SU-DHL-6 (cell line): ENCODE measurements around the gene EYA2.

ENCODE experiments used
- H2AFZ ChIP-seq: fragments of 200-600 bp; sonication (generic); 2 replicates; pipeline ENCODE4 v1.6.1; 2014; ENCODE audit warnings: low read depth, mild to moderate bottlenecking, moderate library complexity, mixed read lengths, antibody characterized with exemption, low read length; ENCODE audit not compliant: severe bottlenecking
- H3F3A ChIP-seq: fragments of 200-600 bp; shearing (Covaris generic); 2 replicates; pipeline ENCODE4 v1.6.0; 2016; ENCODE audit warnings: antibody characterized with exemption, mild to moderate bottlenecking; ENCODE audit not compliant: insufficient read depth
- H3K27ac ChIP-seq: fragments of 200-600 bp; sonication (generic); 2 replicates; pipeline ENCODE4 v1.5.1; 2016; ENCODE audit warnings: low read depth, mild to moderate bottlenecking, low read length, moderate library complexity, mixed read lengths
- H3K27me3 ChIP-seq: fragments of 200-600 bp; sonication (generic), shearing (Covaris generic); 2 replicates; pipeline ENCODE4 v1.6.0; 2014; ENCODE audit warnings: mild to moderate bottlenecking, low read length
- H3K36me3 ChIP-seq: fragments of 200-600 bp; sonication (generic); 2 replicates; pipeline ENCODE4 v1.6.1; 2014; ENCODE audit warnings: mild to moderate bottlenecking, low read length, mixed read lengths
- H3K4me2 ChIP-seq: fragments of 300-600, 200-600 bp; shearing (Covaris generic), sonication (generic); 2 replicates; pipeline ENCODE4 v1.6.0; 2014; ENCODE audit warnings: low read length, low read depth, mild to moderate bottlenecking; ENCODE audit not compliant: poor library complexity, severe bottlenecking
- H3K4me3 ChIP-seq: fragments of 200-600 bp; sonication (generic); 2 replicates; pipeline ENCODE4 v1.5.1; 2014; ENCODE audit warnings: antibody characterized with exemption, low read length, mild to moderate bottlenecking, mixed read lengths; ENCODE audit not compliant: insufficient read depth, poor library complexity, severe bottlenecking
- H3K79me2 ChIP-seq: fragments of 200-600 bp; sonication (generic); 2 replicates; pipeline ENCODE4 v1.6.1; 2014; ENCODE audit warnings: mild to moderate bottlenecking, low read length, moderate library complexity; ENCODE audit not compliant: insufficient read depth
- H3K9ac ChIP-seq: fragments of 200-600 bp; sonication (generic); 2 replicates; pipeline ENCODE4 v1.7.0; 2014; ENCODE audit warnings: mild to moderate bottlenecking, low read length
- H3K9me2 ChIP-seq: fragments of 200-600 bp; sonication (generic); replicated peaks from 2 replicates; pipeline ENCODE4 v1.6.1; 2014; ENCODE audit warnings: low read length; ENCODE audit not compliant: insufficient read depth
- H3K9me3 ChIP-seq: fragments of 200-600 bp; sonication (generic); 2 replicates; pipeline ENCODE4 v1.6.1; 2014; ENCODE audit warnings: low read length, mixed read lengths; ENCODE audit not compliant: insufficient read depth
- H4K20me1 ChIP-seq: fragments of 200-600 bp; sonication (generic); 2 replicates; pipeline ENCODE4 v1.6.1; 2014; ENCODE audit warnings: low read depth, mild to moderate bottlenecking, antibody characterized with exemption, low read length, moderate library complexity, mixed read lengths
- EZH2phosphoT487 ChIP-seq: fragments of 200-600 bp; sonication (generic), shearing (Covaris generic); conservative IDR thresholded peaks from 2 replicates; pipeline ENCODE4 v1.6.1; 2018; ENCODE audit warnings: mild to moderate bottlenecking, antibody characterized with exemption, low read length, moderate library complexity, mixed read lengths
- TF ChIP-seq, protein P1 (sequence below): fragments of 200-600 bp; sonication (generic); IDR thresholded peaks from one replicate; pipeline ENCODE4 v1.5.1; 2017; ENCODE audit warnings: antibody characterized with exemption, mild to moderate bottlenecking, low read length, moderate library complexity; ENCODE audit not compliant: insufficient read depth, poor library complexity, severe bottlenecking

The EYA2 gene

GRCh38 chr20:46850416-46850815 lies 44.2 kb upstream of the EYA2 start:
- no peak overlapping the region for H2AFZ ChIP-seq

DNA sequence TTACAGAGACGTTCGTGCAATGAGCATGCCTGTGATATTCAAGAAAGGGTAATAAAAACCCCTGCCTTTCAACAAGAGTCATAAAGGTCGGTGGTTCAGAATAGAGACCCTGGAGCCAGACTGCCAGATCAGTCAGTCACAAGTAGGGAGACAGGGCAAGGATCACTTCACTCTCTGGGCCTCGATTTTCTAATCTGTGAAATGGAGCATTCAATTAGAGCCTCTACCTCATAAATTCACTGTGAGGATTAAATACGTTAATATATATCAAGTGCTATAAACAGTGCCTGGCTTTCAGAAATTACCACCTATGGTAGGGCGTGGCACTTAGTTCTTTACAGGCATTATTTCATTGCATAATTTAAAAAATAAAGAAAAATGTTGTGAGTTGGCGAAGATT lies 43.7 kb upstream of the EYA2 start:
- Histone ChIP-seq H3K9me3 (no peaks in the 10 kb centered on the region), H3K9ac (no peak overlapping the region), H3K27me3 (0 out of 2 replicates have a peak, but pooled peaks cover 4% of the 10 kb centered on the region), H3K4me2 (no peak overlapping the region), H3K79me2 (no peaks in the 10 kb centered on the region), H2AFZ (no peak overlapping the region), H4K20me1 (no peaks in the 10 kb centered on the region), H3K4me3 (no peak overlapping the region), H3K36me3 (no peaks in the 10 kb centered on the region), H3K27ac (no peak overlapping the region), H3F3A (no peaks in the 10 kb centered on the region), H3K9me2 (no peaks in the 10 kb centered on the region)
- no peak for TF ChIP-seq EZH2phosphoT487
- TF ChIP-seq, protein P1, sequence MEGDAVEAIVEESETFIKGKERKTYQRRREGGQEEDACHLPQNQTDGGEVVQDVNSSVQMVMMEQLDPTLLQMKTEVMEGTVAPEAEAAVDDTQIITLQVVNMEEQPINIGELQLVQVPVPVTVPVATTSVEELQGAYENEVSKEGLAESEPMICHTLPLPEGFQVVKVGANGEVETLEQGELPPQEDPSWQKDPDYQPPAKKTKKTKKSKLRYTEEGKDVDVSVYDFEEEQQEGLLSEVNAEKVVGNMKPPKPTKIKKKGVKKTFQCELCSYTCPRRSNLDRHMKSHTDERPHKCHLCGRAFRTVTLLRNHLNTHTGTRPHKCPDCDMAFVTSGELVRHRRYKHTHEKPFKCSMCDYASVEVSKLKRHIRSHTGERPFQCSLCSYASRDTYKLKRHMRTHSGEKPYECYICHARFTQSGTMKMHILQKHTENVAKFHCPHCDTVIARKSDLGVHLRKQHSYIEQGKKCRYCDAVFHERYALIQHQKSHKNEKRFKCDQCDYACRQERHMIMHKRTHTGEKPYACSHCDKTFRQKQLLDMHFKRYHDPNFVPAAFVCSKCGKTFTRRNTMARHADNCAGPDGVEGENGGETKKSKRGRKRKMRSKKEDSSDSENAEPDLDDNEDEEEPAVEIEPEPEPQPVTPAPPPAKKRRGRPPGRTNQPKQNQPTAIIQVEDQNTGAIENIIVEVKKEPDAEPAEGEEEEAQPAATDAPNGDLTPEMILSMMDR: no peak

More at GRCh38 chr20:46850416-46850815, 44.2 kb upstream of the EYA2 start:
- 0 out of 2 replicates have a peak, but pooled peaks cover 4% of the 10 kb centered on the region for H3K27me3 ChIP-seq
- TF ChIP-seq, protein P1: no peak
- TF ChIP-seq EZH2phosphoT487: no peak
- no peaks in the 10 kb centered on the region for H3K79me2 ChIP-seq
- no peaks in the 10 kb centered on the region for H4K20me1 ChIP-seq
- H3K9me2 ChIP-seq: no peaks in the 10 kb centered on the region
- H3K9me3 ChIP-seq: no peaks in the 10 kb centered on the region
- no peak overlapping the region for H3K4me3 ChIP-seq
- no peaks in the 10 kb centered on the region for H3K36me3 ChIP-seq
- no peak overlapping the region for H3K4me2 ChIP-seq
- H3K9ac ChIP-seq: no peak overlapping the region
- H3K27ac ChIP-seq: no peak overlapping the region
- no peaks in the 10 kb centered on the region for H3F3A ChIP-seq

DNA sequence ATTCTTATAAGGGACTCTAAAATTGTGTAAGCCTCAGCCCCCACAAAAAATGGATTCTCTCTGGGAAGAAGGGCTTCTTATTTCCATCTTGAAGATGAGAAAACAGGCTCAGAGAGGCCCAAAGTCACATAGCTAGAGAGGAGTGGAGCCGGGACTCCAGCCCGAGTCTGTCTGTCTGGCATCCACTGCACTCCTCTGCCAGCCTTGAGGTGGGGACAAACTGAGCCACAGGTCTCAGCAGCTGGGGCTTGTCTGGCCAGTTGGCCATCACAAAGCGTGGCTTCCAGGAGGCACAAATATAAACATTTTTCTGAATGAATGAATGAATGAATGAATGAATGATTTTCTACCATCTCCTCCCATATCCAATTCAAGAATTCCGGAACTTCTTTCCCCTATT lies 42.9 kb upstream of the EYA2 start:
- Histone ChIP-seq H2AFZ (no peak overlapping the region), H3K9ac (no peak overlapping the region), H4K20me1 (no peaks in the 10 kb centered on the region), H3K27ac (no peak overlapping the region), H3K9me2 (no peaks in the 10 kb centered on the region), H3K9me3 (no peaks in the 10 kb centered on the region), H3K4me3 (no peak overlapping the region), H3K36me3 (no peaks in the 10 kb centered on the region), H3K27me3 (0 out of 2 replicates have a peak, but pooled peaks cover 4% of the 10 kb centered on the region), H3F3A (no peaks in the 10 kb centered on the region), H3K79me2 (no peaks in the 10 kb centered on the region), H3K4me2 (no peak overlapping the region)
- TF ChIP-seq, protein P1: no peak
- no peak for TF ChIP-seq EZH2phosphoT487
